Activated T-helper 1 cell treated with anti-CD3 and anti-CD28 coated beads, Interleukin-12 subunit alpha, Interleukin-12 subunit beta, Interleukin-2, Interleukin-4 antibody, amounts not matched to agents 30 ng/mL and 10 ng/mL and 1 ng/mL, durations not matched to agents 14 hours and 24 hours and 36 hours (primary cell): ENCODE results near the gene KCNAB2. TPM values are rescaled to one million over a fixed set of nuclear protein-coding genes. Genes with fewer than 3 reads are reported as not detected.

Experiments used
- DNase-seq: peaks from one replicate; pipeline ENCODE4 v3.0.0; 2021; ENCODE audit warnings: low spot score
- H3K27ac Mint-ChIP-seq: one replicate; pipeline ENCODE4 v1.8.0; 2021; ENCODE audit warnings: mild to moderate bottlenecking, mixed read lengths
- H3K27me3 Mint-ChIP-seq: one replicate; pipeline ENCODE4 v1.8.0; 2022; ENCODE audit warnings: mild to moderate bottlenecking, moderate library complexity, mixed read lengths; ENCODE audit not compliant: insufficient read depth
- H3K36me3 Mint-ChIP-seq: one replicate; pipeline ENCODE4 v1.8.0; 2021; ENCODE audit warnings: low read depth, mixed read lengths
- H3K4me1 Mint-ChIP-seq: one replicate; pipeline ENCODE4 v1.8.0; 2021; ENCODE audit warnings: low read depth, mixed read lengths
- H3K4me3 Mint-ChIP-seq: one replicate; pipeline ENCODE4 v1.8.0; 2021; ENCODE audit warnings: mild to moderate bottlenecking, moderate library complexity, mixed read lengths
- H3K9me3 Mint-ChIP-seq: one replicate; pipeline ENCODE4 v1.8.0; 2021; ENCODE audit warnings: mixed read lengths
- intact Hi-C: fragments of 100-400 bp; cut with micrococcal nuclease; formaldehyde crosslinking; loops from one replicate; pipeline ENCODE4 v1.15.1; 2024
- total RNA-seq: library from RNA; stranded (reverse); gene quantifications from 2 replicates; pipeline ENCODE4 v1.2.3, GENCODE V29; 2022

KCNAB2 gene
- total RNA-seq, 1 donor from 2014 or later: 237 TPM

GRCh38 chr1:6095511-6096242, 50.0 kb downstream of the KCNAB2 start:
- peaks cover 18% of the 10 kb centered on the region for H3K36me3 Mint-ChIP-seq
- no peaks in the 10 kb centered on the region for H3K27me3 Mint-ChIP-seq
- no peak overlapping the region for H3K27ac Mint-ChIP-seq
- no peak overlapping the region for H3K4me3 Mint-ChIP-seq
- H3K4me1 Mint-ChIP-seq: no peaks in the 10 kb centered on the region
- DNase-seq: no peak
- H3K9me3 Mint-ChIP-seq: no peaks in the 10 kb centered on the region
- intact Hi-C loops: no loop called here

GRCh38 chr1:6096243-6097116, 50.8 kb downstream of the KCNAB2 start:
- H3K27ac Mint-ChIP-seq: no peak overlapping the region
- no peaks in the 10 kb centered on the region for H3K4me1 Mint-ChIP-seq
- H3K4me3 Mint-ChIP-seq: no peak overlapping the region
- no peaks in the 10 kb centered on the region for H3K27me3 Mint-ChIP-seq
- intact Hi-C loops: no loop called here
- H3K9me3 Mint-ChIP-seq: no peaks in the 10 kb centered on the region
- DNase-seq: no peak
- H3K36me3 Mint-ChIP-seq: peaks cover 16% of the 10 kb centered on the region

GRCh38 chr1:6097117-6097595, 51.5 kb downstream of the KCNAB2 start:
- intact Hi-C loops: no loop called here
- H3K27ac Mint-ChIP-seq: no peak overlapping the region
- no peak for DNase-seq
- peaks cover 16% of the 10 kb centered on the region for H3K36me3 Mint-ChIP-seq
- H3K4me3 Mint-ChIP-seq: no peak overlapping the region
- no peaks in the 10 kb centered on the region for H3K9me3 Mint-ChIP-seq
- no peaks in the 10 kb centered on the region for H3K27me3 Mint-ChIP-seq
- H3K4me1 Mint-ChIP-seq: no peaks in the 10 kb centered on the region

DNA sequence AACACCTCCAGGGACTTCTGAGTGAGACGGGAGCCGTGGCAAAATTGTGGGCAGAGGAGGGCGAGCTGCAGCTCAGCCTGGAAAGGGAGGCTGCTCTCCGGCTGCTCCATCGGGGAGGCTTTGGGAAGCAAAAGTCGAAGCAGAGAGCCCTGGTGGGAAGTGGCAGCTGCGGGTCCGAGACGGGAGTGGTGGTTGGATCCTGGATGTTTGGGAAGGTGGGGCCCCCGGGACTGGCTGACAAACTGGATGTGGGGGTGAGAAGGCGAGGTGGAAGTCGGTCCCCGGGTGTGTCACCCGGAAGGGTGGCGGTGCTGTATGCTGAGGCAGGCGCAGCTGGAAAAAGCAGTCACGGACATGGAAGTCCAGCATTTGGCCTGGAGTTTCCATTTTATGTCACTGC, 52.1 kb downstream of the KCNAB2 start:
- H3K27ac Mint-ChIP-seq: no peak overlapping the region
- H3K36me3 Mint-ChIP-seq: peaks cover 16% of the 10 kb centered on the region
- DNase-seq: no peak
- no peaks in the 10 kb centered on the region for H3K9me3 Mint-ChIP-seq
- no peak overlapping the region for H3K4me3 Mint-ChIP-seq
- peaks cover under 1% of the 10 kb centered on the region for H3K27me3 Mint-ChIP-seq
- intact Hi-C loops: no loop called here
- no peaks in the 10 kb centered on the region for H3K4me1 Mint-ChIP-seq

DNA sequence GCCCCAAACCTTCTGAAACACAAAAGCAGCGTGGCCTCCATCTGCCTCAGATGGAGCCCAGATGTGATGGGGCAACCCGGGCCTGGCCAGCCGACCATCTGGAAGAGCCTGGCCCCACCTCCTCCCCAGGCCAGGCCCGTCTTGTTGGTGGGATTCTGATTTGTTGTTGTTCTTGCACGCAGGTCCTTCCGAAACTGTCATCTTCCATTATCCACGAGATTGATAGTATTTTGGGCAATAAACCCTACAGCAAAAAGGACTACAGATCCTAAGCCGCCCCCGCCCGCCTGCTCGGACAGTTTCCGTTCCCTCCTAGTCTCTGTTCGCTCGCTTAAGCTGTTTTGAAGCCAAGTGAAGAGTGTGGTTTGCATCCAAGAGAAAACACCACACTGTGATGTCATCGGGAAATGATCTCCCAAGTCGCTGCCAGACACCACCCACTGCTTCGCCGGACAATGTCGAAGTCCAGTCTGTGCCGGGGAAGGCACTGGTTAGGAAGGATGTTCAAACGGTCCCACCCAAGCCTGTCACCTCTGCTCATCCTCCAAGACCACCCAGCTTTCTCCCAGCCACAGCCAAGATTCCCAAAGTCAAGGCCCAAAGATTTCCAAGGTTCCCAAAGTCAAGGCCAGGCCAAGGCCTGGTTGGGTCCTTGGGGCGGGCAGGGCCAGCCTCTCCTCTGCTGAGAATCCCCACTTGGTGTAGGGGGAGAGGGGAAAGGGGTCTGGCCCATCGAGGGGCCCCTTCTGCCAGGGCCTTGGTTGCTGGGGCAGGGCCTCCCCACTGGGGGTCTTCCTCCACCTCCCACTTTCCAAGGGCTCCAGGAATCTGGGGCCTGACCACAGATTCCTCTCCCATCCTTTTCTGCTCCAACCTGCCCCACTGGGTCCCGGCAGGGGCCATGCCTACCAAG, 52.9 kb downstream of the KCNAB2 start:
- intact Hi-C loops: no loop called here
- Mint-ChIP-seq H3K4me1 (no peaks in the 10 kb centered on the region), H3K27ac (no peak overlapping the region), H3K27me3 (peaks cover 3% of the 10 kb centered on the region), H3K9me3 (no peaks in the 10 kb centered on the region), H3K4me3 (no peak overlapping the region), H3K36me3 (peaks cover 16% of the 10 kb centered on the region)
- DNase-seq: no peak

DNA sequence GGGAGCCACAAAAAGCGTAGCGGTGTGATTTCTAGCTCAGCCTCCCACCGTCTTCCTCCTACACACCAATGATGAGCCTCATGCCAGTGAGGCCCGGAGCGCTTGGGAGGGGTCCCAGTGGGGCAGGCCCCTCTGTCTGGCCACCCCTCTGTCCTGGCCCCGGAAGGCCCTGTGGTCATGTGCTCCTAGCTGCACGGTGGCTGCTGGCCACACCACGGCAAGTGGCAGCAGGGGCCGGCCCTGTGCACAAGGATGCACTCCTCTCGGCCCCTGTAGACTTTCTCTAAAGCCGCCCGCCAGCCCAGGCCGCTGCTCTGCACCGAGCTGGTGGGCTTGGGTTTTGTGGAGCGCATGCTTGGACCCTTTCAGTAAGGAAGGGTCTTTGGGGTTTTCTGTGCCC, 53.6 kb downstream of the KCNAB2 start:
- Mint-ChIP-seq H3K27ac (no peak overlapping the region), H3K4me1 (no peaks in the 10 kb centered on the region), H3K4me3 (no peak overlapping the region), H3K36me3 (peaks cover 11% of the 10 kb centered on the region), H3K9me3 (no peaks in the 10 kb centered on the region), H3K27me3 (peaks cover 3% of the 10 kb centered on the region)
- DNase-seq: no peak
- intact Hi-C loops: no loop called here

GRCh38 chr1:6099787-6100765, 54.4 kb downstream of the KCNAB2 start:
- Mint-ChIP-seq H3K27ac (no peak overlapping the region), H3K27me3 (peaks cover 3% of the 10 kb centered on the region), H3K9me3 (no peaks in the 10 kb centered on the region), H3K4me1 (no peaks in the 10 kb centered on the region), H3K36me3 (peaks cover 11% of the 10 kb centered on the region), H3K4me3 (no peak overlapping the region)
- DNase-seq: no peak
- intact Hi-C loops: no loop called here

DNA sequence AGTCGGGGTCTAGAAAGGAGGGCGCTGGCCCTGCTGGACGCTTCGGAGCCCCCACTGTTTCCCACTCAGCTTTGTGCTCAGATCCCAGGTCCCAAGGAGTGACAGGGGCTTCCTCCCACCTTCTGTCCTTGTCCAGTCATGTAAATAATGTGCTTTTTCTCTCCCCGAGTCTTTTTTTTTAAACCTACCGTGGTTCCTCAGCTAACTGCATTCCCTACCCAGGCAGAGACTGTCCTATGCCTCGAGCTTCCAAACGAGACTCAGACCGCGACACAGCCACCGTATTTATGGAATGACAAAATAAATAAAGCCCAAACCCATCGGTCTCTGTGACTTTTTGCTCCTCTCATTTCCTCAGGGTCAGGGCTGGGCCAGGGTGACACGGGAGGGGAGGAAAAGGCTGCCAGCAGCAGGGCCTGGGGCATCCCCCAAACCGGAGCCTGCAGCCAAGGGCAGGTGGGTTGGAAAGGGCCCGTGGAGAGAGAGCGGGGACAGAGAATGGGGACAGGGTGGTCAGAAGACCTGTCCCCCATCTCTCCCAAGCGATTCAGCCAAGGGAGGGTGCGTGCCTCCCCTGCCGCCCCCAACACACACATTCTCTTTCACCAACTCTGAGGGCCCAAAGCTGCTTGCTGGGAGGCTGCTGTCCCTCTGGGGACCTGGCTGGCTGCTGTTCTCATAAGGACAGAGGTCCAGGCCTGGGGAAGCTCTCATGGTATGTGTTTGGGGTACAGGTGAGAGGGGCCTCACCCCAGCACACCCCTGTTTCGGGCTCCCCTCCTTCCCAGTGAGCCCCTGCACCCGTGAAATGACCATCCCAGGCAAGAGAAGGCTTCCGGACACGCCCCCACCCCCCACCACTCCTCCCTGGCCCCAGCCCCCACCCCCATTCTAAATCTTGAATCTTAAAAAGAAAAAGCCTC, 55.4 kb downstream of the KCNAB2 start:
- no peak for DNase-seq
- H3K9me3 Mint-ChIP-seq: no peaks in the 10 kb centered on the region
- H3K4me1 Mint-ChIP-seq: no peaks in the 10 kb centered on the region
- no peak overlapping the region for H3K27ac Mint-ChIP-seq
- H3K36me3 Mint-ChIP-seq: peaks cover 11% of the 10 kb centered on the region
- peaks cover 3% of the 10 kb centered on the region for H3K27me3 Mint-ChIP-seq
- H3K4me3 Mint-ChIP-seq: no peak overlapping the region
- intact Hi-C loops: no loop called here

GRCh38 chr1:6101826-6102531, 56.3 kb downstream of the KCNAB2 start:
- no peak overlapping the region for H3K27ac Mint-ChIP-seq
- no peak for DNase-seq

GRCh38 chr1:6102532-6102845, 56.8 kb downstream of the KCNAB2 start:
- H3K4me1 Mint-ChIP-seq: no peaks in the 10 kb centered on the region

More at GRCh38 chr1:6101826-6102531, 56.3 kb downstream of the KCNAB2 start:
- no peaks in the 10 kb centered on the region for H3K4me1 Mint-ChIP-seq
- peaks cover 3% of the 10 kb centered on the region for H3K27me3 Mint-ChIP-seq
- intact Hi-C loops: no loop called here
- no peaks in the 10 kb centered on the region for H3K9me3 Mint-ChIP-seq
- H3K4me3 Mint-ChIP-seq: no peak overlapping the region
- H3K36me3 Mint-ChIP-seq: peaks cover 11% of the 10 kb centered on the region

More at GRCh38 chr1:6102532-6102845, 56.8 kb downstream of the KCNAB2 start:
- Mint-ChIP-seq H3K27ac (no peak overlapping the region), H3K36me3 (peaks cover 10% of the 10 kb centered on the region), H3K27me3 (peaks cover 3% of the 10 kb centered on the region), H3K4me3 (no peak overlapping the region), H3K9me3 (no peaks in the 10 kb centered on the region)
- DNase-seq: no peak
- intact Hi-C loops: no loop called here
